GM21576 (cell line): ENCODE data around the gene TNS3.

ENCODE experiments used
- ATAC-seq: cut with Tn5 transposase; IDR thresholded peaks from one replicate; pipeline ENCODE4 v1.9.1; 2021; ENCODE audit warnings: mild to moderate bottlenecking, moderate library complexity; ENCODE audit not compliant: unreplicated experiment

TNS3 gene

DNA sequence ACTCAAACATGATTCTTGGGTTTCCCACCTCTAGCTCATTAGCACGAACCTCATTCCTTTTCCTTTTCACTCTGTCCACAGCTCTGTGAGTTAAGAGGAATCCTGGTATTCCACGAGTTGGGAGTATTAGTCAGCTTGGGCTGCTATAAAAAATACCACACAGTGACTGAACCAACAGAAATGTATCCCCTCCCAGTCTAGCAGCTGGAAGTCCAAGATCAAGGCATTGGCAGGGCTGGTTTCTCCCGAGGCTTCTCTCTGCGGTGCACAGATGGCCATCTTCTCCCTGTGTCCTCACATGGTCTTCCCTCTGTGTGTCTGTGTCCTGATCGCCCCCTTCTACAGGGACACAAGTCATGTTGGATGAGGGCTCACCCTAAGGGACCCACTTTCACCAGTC, 261.6 kb downstream of the TNS3 start:
- ATAC-seq: no peak

DNA sequence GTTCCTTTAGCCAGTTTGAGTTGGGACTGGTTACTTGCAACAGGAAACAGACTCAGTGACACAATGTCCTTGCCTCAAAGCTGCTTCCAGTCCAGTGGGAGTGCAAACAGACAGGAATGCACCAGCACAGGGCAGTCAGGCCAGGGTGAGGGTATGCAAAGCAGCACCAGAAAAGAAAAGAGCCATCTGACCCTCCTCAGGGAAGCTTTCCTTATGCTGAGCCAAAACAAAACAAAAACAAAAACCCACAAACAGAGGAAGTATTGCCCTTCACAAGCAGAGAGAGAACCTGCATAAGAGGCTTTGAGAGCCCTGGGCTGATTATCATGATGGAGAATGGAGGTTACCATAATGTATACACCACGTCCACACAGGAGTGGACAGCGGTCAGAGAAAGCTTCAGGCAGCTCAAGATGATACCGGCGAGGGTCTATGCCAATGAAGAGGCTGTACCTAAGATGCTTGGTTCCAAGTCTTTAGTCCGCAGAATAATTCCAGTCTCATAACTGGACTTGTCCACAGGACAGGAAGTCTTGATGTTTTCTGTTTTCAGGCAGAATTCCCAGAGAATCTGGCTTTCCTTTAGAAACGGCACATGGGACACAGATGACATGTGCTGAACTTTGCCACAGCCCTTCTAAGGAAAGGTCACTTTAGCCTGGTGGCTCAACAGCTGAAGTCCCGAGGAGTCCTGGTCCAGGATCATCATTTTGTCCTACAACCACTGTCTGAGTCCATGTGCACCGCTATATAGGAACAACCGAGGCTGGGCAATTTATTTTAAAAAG, 263.3 kb downstream of the TNS3 start:
- peak; percentile 82 for ATAC-seq

GRCh38 chr7:47317487-47317886, 264.4 kb downstream of the TNS3 start:
- no peak for ATAC-seq

GRCh38 chr7:47314728-47315607, 266.9 kb downstream of the TNS3 start:
- ATAC-seq: no peak

DNA sequence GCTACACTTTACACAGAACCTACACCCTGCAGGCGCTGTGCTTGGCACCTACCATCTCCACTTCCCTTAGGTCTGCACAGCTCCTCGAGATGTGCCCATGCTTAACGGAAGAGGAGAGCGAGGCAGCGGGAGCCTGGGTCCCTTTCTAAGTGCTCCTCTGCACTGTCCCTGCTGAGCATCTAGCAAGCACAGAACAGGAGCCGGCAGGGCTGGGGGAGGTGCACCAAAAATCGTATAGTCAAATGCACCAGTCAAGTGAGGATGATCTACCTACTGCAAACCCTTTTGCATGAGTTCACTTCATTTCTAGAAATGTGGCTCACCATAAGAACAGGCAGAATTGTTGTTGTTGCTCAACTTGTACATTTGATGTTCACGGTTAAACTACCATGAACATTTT, 267.7 kb downstream of the TNS3 start:
- ATAC-seq: no peak

GRCh38 chr7:47313564-47313963, 268.3 kb downstream of the TNS3 start:
- ATAC-seq: no peak

GRCh38 chr7:47311891-47312290, 270.0 kb downstream of the TNS3 start:
- no peak for ATAC-seq

DNA sequence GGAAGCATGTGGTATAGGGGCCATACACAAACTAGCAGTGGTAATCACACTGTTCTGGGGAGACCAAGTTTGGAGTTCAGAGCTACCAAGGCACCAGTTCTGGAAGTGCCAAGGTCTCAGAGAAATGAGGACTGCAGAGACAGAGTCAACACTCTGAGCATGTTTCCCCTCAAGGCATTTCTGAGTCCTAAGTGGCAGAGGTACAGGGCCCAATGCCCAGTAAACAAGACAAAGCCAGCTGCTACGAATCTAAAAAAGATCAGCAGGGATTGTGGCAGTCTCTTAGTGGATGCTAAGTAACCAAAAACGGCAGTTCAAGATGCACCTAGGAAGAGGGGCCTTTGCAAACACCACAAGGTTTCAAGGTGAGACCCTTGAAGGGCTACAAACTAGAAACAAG, 271.9 kb downstream of the TNS3 start:
- no peak for ATAC-seq

GRCh38 chr7:47308808-47309207, 273.1 kb downstream of the TNS3 start:
- ATAC-seq: no peak

GRCh38 chr7:47307311-47307710, 274.6 kb downstream of the TNS3 start:
- ATAC-seq: no peak

- ATAC-seq: no peak
Measured at GRCh38 chr7:47304727-47305719, 276.9 kb downstream of the TNS3 start.

GRCh38 chr7:47303695-47304453, 278.0 kb downstream of the TNS3 start:
- ATAC-seq: no peak

DNA sequence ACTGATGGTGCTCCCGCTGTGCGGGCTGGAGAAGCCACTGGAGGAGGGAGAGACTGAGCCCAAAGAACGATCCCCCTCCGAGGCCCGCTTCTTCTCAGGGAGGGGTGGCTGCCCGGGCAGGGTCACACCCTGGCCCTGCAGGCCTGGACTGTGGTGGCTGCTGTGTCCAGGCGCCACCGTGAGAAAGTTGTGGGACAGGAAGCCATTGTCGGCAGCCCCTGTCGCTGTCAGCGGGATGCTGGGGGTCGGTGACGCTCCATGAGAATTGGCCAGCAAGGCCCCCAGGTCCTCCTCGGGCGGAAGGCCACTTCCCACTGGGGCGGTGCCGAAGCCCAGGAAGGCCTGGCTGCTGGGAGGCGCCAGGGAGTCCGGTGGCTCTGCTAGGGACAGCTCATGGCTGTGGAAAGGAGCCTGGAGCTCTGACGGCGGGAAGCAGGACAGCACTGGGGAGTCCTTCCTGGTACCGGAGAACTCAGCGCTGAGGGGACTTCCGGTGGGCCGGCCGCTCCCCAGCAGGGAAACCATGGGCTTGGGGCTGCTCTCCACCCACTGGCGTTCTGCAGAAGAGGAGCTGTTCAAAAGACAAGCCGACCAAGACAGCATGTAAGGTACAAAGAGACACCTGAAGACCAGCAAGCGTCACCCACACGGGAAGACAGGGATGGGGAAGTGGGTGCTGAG, 278.8 kb downstream of the TNS3 start:
- ATAC-seq: no peak

DNA sequence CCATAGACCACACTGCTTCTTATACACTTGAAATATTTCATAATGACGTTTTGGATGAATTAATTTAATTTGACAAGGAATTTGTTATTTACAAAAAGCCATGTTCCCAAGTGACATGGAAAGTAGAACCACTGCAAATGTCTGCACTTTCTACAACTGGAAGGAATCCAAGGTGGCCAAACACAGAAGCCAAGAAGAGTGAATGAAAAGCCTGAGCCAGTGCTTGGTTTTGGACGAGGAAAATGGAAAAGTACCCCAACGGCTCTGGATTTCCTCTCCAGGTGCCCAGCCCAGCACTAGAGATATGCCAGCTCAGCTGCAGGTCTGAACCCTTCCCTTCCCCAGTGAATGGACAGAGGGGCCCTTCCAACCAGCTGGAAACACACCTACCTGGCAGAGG, 279.4 kb downstream of the TNS3 start:
- no peak for ATAC-seq

GRCh38 chr7:47301657-47302295, 280.1 kb downstream of the TNS3 start:
- no peak for ATAC-seq

GRCh38 chr7:47301105-47301477, 280.8 kb downstream of the TNS3 start:
- ATAC-seq: no peak

GRCh38 chr7:47300472-47301104, 281.3 kb downstream of the TNS3 start:
- no peak for ATAC-seq

- no peak for ATAC-seq
Measured at GRCh38 chr7:47299496-47299895, 282.4 kb downstream of the TNS3 start.

DNA sequence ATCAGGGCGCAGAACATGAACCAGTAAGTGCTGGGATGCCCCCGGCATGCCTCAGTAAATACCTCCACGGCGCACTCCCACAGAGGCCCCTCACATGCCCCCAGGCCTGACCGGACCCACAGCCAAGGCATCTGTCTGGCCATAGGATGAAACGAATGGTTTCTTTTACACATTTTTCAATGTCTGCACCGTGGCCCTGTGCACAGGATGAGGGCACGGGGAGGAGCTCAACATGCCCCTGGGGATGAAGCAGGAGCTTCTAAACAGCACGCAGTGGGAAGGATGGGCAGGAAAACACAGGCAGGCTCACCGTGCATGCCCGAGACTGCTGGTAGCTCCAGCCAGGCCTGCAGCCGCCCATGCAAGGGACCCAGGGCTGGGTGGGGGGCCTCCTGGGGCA, 283.3 kb downstream of the TNS3 start:
- no peak for ATAC-seq
